Liver (tissue), 9 donors: Measurements from ENCODE around the gene BDP1. TPM values are rescaled to one million over a fixed set of nuclear protein-coding genes. Genes with fewer than 3 reads are reported as not detected.

ENCODE experiments used
- DNase-seq: peaks from one replicate; pipeline ENCODE4 v3.0.0-alpha.2; 2017; ENCODE audit warnings: low spot score
- H3K27ac ChIP-seq, 2 donors: one replicate each; pipeline ENCODE4 v1.7.0; 2013; ENCODE audit warnings: inconsistent platforms in 2 of 2, low read length in 2 of 2, control low read depth in 1 of 2, low read depth in 1 of 2, mild to moderate bottlenecking in 1 of 2
- H3K27me3 ChIP-seq, 4 donors: one replicate each; pipeline versions ENCODE4 v1.6.1 to v1.7.0; 2013; ENCODE audit warnings: low read length in 3 of 4, inconsistent platforms in 1 of 4, mild to moderate bottlenecking in 1 of 4, moderate library complexity in 1 of 4; ENCODE audit not compliant: control insufficient read depth in 4 of 4, insufficient read depth in 4 of 4
- H3K36me3 ChIP-seq, 4 donors: one replicate each; pipeline versions ENCODE4 v1.6.1 to v1.7.0; 2013; ENCODE audit warnings: low read length in 3 of 4, mild to moderate bottlenecking in 3 of 4, low read depth in 1 of 4, moderate library complexity in 1 of 4; ENCODE audit not compliant: control insufficient read depth in 4 of 4, insufficient read depth in 3 of 4
- H3K4me1 ChIP-seq, 4 donors: one replicate each; pipeline versions ENCODE4 v1.6.1 to v1.7.0; 2013; ENCODE audit warnings: low read length in 3 of 4, mild to moderate bottlenecking in 3 of 4, moderate library complexity in 1 of 4; ENCODE audit not compliant: control insufficient read depth in 4 of 4, insufficient read depth in 4 of 4
- H3K4me3 ChIP-seq, 3 donors: one replicate each; pipeline versions ENCODE4 v1.6.1 to v1.7.0; 2013; ENCODE audit warnings: low read length in 3 of 3, control low read depth in 1 of 3, low read depth in 1 of 3, mild to moderate bottlenecking in 1 of 3
- H3K9ac ChIP-seq, 2 donors: one replicate each; pipeline ENCODE4 v1.7.0; 2013; ENCODE audit warnings: low read length in 2 of 2, mild to moderate bottlenecking in 2 of 2, moderate library complexity in 2 of 2, control low read depth in 1 of 2, low read depth in 1 of 2
- H3K9me3 ChIP-seq, 4 donors: one replicate each; pipeline versions ENCODE4 v1.6.1 to v1.7.0; 2013; ENCODE audit warnings: low read length in 3 of 4; ENCODE audit not compliant: control insufficient read depth in 4 of 4
- FOXA2 ChIP-seq: IDR thresholded peaks from 2 replicates; pipeline ENCODE4 v1.6.1; 2016; ENCODE audit warnings: antibody characterized with exemption
- GABPA ChIP-seq, 2 donors: IDR thresholded peaks in 1 of 2; conservative IDR thresholded peaks in 1 of 2; 2 replicates each; pipeline ENCODE4 v1.6.1; 2016; ENCODE audit warnings: antibody characterized with exemption in 2 of 2, mild to moderate bottlenecking in 1 of 2, moderate library complexity in 1 of 2
- HNF4G ChIP-seq: IDR thresholded peaks from 2 replicates; pipeline ENCODE4 v1.6.1; 2016; ENCODE audit warnings: antibody characterized with exemption
- RAD21 ChIP-seq, 2 donors: IDR thresholded peaks; 2 replicates each; pipeline ENCODE4 v1.6.1; 2016; ENCODE audit warnings: antibody characterized with exemption in 2 of 2, mild to moderate bottlenecking in 2 of 2
- SP1 ChIP-seq: IDR thresholded peaks from 2 replicates; pipeline ENCODE4 v1.6.1; 2018; ENCODE audit warnings: antibody characterized with exemption, mild to moderate bottlenecking
- TAF1 ChIP-seq: conservative IDR thresholded peaks from 2 replicates; pipeline ENCODE4 v1.6.1; 2016; ENCODE audit warnings: antibody characterized with exemption, mild to moderate bottlenecking
- WGBS: extraction: QIAGEN DNeasy Blood & Tissue Kit; methylation state at CpG from one replicate; pipeline ENCODE4 v1.1.7; 2013; 5-methylcytosine and 5-hydroxymethylcytosine counted together
- polyA plus RNA-seq, 2 donors: library from polyadenylated mRNA; stranded (reverse) in 1 of 2; unstranded in 1 of 2; fragments of 200-250 nt in 1 of 2; fragments of >200 nt in 1 of 2; fragmentation: Nextera tagmentation in 1 of 2; extraction: Ambion mirVana in 1 of 2; gene quantifications; one replicate each; pipeline versions ENCODE4 v1.2.1 to v1.2.3, GENCODE V29; 2013 to 2015
- total RNA-seq, 2 donors: library from RNA; depleted of rRNA; stranded (reverse); fragments of >200 nt; gene quantifications; one replicate each; pipeline ENCODE4 v1.2.3, GENCODE V29; 2014
- TF ChIP-seq, protein P1 (sequence below): IDR thresholded peaks from 2 replicates; pipeline ENCODE4 v1.6.1; 2016; ENCODE audit warnings: antibody characterized with exemption
- TF ChIP-seq, protein P2 (sequence below): IDR thresholded peaks from 2 replicates; pipeline ENCODE4 v1.6.1; 2016; ENCODE audit warnings: antibody characterized with exemption, mild to moderate bottlenecking
- TF ChIP-seq, protein P3 (sequence below): fragments of 150-350 bp; IDR thresholded peaks from 2 replicates; pipeline ENCODE4 v1.5.1; 2017; ENCODE audit warnings: improper control_type of control experiment, low read depth, low read length; ENCODE audit not compliant: missing input control
- TF ChIP-seq, protein P4 (sequence below): IDR thresholded peaks from 2 replicates; pipeline ENCODE4 v1.6.1; 2016; ENCODE audit warnings: antibody characterized with exemption
- donor health status: healthy.
- donor health status: healthy.
- donor health status: healthy.
- donor health status: healthy.
- donor health status: healthy.

Gene BDP1
- total and polyA plus RNA-seq, 4 donors = 3.8 to 17.2 (median 12.7) TPM

DNA sequence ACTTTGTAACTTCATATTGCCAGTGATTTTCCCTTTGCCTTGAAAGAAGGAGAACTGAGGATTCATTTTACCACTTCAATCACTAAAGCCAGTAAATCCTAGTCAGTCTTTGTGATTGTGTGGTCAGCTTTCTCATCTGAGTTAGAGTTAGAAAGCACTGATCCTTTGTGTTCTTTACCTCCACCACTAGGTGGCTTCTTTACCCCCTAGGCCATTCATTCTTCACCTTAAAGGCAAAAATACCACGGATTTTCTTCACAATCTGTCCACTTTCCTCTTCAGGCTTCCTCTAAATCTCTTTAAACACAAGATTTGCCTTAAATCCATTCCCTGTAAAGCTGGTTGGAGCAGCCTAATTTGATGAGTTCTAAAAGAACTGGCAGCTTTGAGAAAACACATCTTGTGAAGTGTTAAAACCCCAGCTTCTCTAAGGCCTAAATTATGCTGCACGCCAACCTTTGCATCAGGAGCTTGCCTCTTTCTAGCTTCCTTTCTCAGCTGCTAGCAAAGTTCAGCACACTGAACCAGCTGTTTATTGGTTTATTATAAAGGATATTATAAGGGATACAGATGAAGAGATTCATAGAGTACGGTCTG is 20.4 kb downstream of the BDP1 start:
- Histone ChIP-seq H3K27me3 (no peaks in the 10 kb centered on the region), H3K4me1 (no peaks in the 10 kb centered on the region), H3K36me3 (peaks cover 6 to 23% (median 10%) of the 10 kb centered on the region in 4 donors), H3K4me3 (no peak overlapping the region), H3K9ac (no peak overlapping the region), H3K9me3 (no peaks in the 10 kb centered on the region), H3K27ac (no peak overlapping the region)
- WGBS = 71% methylated on average over 3 of the region's 3 CpGs
- DNase-seq = no peak
- TF ChIP-seq, protein P1, sequence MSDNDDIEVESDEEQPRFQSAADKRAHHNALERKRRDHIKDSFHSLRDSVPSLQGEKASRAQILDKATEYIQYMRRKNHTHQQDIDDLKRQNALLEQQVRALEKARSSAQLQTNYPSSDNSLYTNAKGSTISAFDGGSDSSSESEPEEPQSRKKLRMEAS = no peak
- TF ChIP-seq TAF1 = no peak
- peak; percentile 39 to 73 for TF ChIP-seq RAD21 (IDR thresholded peaks at IDR 0.05)
- TF ChIP-seq, protein P2, sequence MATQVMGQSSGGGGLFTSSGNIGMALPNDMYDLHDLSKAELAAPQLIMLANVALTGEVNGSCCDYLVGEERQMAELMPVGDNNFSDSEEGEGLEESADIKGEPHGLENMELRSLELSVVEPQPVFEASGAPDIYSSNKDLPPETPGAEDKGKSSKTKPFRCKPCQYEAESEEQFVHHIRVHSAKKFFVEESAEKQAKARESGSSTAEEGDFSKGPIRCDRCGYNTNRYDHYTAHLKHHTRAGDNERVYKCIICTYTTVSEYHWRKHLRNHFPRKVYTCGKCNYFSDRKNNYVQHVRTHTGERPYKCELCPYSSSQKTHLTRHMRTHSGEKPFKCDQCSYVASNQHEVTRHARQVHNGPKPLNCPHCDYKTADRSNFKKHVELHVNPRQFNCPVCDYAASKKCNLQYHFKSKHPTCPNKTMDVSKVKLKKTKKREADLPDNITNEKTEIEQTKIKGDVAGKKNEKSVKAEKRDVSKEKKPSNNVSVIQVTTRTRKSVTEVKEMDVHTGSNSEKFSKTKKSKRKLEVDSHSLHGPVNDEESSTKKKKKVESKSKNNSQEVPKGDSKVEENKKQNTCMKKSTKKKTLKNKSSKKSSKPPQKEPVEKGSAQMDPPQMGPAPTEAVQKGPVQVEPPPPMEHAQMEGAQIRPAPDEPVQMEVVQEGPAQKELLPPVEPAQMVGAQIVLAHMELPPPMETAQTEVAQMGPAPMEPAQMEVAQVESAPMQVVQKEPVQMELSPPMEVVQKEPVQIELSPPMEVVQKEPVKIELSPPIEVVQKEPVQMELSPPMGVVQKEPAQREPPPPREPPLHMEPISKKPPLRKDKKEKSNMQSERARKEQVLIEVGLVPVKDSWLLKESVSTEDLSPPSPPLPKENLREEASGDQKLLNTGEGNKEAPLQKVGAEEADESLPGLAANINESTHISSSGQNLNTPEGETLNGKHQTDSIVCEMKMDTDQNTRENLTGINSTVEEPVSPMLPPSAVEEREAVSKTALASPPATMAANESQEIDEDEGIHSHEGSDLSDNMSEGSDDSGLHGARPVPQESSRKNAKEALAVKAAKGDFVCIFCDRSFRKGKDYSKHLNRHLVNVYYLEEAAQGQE = no peak
- TF ChIP-seq, protein P3, sequence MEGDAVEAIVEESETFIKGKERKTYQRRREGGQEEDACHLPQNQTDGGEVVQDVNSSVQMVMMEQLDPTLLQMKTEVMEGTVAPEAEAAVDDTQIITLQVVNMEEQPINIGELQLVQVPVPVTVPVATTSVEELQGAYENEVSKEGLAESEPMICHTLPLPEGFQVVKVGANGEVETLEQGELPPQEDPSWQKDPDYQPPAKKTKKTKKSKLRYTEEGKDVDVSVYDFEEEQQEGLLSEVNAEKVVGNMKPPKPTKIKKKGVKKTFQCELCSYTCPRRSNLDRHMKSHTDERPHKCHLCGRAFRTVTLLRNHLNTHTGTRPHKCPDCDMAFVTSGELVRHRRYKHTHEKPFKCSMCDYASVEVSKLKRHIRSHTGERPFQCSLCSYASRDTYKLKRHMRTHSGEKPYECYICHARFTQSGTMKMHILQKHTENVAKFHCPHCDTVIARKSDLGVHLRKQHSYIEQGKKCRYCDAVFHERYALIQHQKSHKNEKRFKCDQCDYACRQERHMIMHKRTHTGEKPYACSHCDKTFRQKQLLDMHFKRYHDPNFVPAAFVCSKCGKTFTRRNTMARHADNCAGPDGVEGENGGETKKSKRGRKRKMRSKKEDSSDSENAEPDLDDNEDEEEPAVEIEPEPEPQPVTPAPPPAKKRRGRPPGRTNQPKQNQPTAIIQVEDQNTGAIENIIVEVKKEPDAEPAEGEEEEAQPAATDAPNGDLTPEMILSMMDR = peak; percentile 40
- no peak for TF ChIP-seq HNF4G
- no peak for TF ChIP-seq GABPA (IDR thresholded peaks at IDR 0.05 in 1 of 2, conservative IDR thresholded peaks at IDR 0.05 in 1 of 2)

DNA sequence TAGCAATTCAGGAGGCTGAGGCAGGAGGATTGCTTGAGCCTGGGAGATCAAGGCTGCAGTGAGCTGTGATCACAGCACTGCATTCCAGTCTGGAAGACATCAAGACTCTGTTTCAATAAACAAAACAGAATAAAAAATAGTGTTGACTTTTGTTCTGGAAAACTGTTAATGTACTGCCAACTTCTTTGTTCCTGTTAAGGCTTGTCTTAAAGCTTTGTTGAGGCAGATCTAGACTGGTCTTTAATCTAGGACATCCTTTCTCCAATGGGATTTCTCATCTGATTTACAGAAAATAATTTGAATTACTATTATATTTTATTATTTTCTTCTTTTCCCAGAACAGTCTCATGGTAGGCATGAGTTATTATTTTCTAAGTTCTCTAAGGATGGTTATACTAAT is 26.0 kb downstream of the BDP1 start:
- peaks cover 3 to 7% (median 5%) of the 10 kb centered on the region in 4 donors for H3K4me1 ChIP-seq
- DNase-seq = no peak
- H3K36me3 ChIP-seq = peaks cover 4 to 24% (median 17%) of the 10 kb centered on the region in 4 donors
- H3K27ac ChIP-seq = no peak overlapping the region
- H3K9ac ChIP-seq = no peak overlapping the region
- TF ChIP-seq, protein P2 = no peak
- TF ChIP-seq TAF1 = no peak
- no peak for TF ChIP-seq HNF4G
- TF ChIP-seq SP1 = no peak
- TF ChIP-seq FOXA2 = no peak
- TF ChIP-seq RAD21 (IDR thresholded peaks at IDR 0.05) = no peak
- TF ChIP-seq, protein P1 = no peak
- TF ChIP-seq, protein P4, sequence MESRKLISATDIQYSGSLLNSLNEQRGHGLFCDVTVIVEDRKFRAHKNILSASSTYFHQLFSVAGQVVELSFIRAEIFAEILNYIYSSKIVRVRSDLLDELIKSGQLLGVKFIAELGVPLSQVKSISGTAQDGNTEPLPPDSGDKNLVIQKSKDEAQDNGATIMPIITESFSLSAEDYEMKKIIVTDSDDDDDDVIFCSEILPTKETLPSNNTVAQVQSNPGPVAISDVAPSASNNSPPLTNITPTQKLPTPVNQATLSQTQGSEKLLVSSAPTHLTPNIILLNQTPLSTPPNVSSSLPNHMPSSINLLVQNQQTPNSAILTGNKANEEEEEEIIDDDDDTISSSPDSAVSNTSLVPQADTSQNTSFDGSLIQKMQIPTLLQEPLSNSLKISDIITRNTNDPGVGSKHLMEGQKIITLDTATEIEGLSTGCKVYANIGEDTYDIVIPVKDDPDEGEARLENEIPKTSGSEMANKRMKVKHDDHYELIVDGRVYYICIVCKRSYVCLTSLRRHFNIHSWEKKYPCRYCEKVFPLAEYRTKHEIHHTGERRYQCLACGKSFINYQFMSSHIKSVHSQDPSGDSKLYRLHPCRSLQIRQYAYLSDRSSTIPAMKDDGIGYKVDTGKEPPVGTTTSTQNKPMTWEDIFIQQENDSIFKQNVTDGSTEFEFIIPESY = no peak
- no peak overlapping the region for H3K4me3 ChIP-seq
- no peaks in the 10 kb centered on the region for H3K27me3 ChIP-seq
- no peaks in the 10 kb centered on the region for H3K9me3 ChIP-seq
